Astrocyte of the spinal cord (primary cell): ENCODE data around the gene SLCO3A1.

Experiments used
- DNase-seq: peaks from one replicate; pipeline ENCODE4 v3.0.0; 2011; ENCODE audit warnings: low read depth, low spot score
- H3K4me3 ChIP-seq: 2 replicates; pipeline ENCODE4 v1.5.1; 2011; ENCODE audit warnings: low read depth, mild to moderate bottlenecking, low read length, moderate library complexity
- CTCF ChIP-seq: IDR thresholded peaks from 2 replicates; pipeline ENCODE4 v1.5.1; 2012; ENCODE audit warnings: low read depth, mild to moderate bottlenecking, low read length, inconsistent platforms
- in situ Hi-C: cut with HindIII; loops from 2 replicates; pipeline ENCODE4 v1.10.0; 2017; ENCODE audit warnings: low sequenced_read_pairs

The SLCO3A1 gene

DNA sequence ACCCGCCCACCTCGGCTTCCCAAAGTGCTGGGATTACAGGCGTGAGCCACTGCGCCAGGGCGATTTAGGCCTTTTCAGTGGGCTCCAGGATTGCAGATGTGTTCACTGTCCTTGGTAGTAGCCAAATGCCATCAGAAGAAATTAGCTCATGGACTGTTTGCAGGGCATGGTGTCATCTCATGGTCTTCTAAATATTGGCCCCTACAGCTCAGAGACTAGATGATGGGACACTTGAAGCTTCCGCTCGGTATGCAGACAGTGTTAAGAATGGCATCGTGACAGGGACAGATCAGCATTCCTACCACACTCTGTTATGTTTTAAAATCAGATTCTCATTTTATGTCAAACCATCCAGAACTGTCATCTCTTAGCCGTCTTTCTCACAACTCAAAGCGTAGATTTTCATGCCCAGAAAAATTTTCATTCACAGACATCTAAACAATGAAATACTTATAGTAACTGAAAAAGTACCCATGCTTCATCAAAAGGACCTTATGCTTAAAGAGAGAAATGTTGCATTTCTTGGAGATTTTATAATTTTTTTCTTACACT, 24.9 kb downstream of the SLCO3A1 start:
- DNase-seq = no peak
- no peak overlapping the region for H3K4me3 ChIP-seq
- no peak for TF ChIP-seq CTCF
- in situ Hi-C loops = no loop called here

GRCh38 chr15:91879158-91879557, 25.6 kb downstream of the SLCO3A1 start:
- no peak overlapping the region for H3K4me3 ChIP-seq
- in situ Hi-C loops = no loop called here
- TF ChIP-seq CTCF = no peak
- DNase-seq = no peak

- in situ Hi-C loops = no loop called here
- no peak overlapping the region for H3K4me3 ChIP-seq
- no peak for DNase-seq
- no peak for TF ChIP-seq CTCF
Observed at GRCh38 chr15:91880373-91880772, 26.9 kb downstream of the SLCO3A1 start.

- no peak for TF ChIP-seq CTCF
- in situ Hi-C loops = no loop called here
- H3K4me3 ChIP-seq = no peak overlapping the region
Observed at GRCh38 chr15:91881569-91882297, 28.2 kb downstream of the SLCO3A1 start.

GRCh38 chr15:91882858-91883586, 29.5 kb downstream of the SLCO3A1 start:
- no peak for TF ChIP-seq CTCF
- no peak overlapping the region for H3K4me3 ChIP-seq
- no peak for DNase-seq
- in situ Hi-C loops = no loop called here

More at GRCh38 chr15:91881569-91882297, 28.2 kb downstream of the SLCO3A1 start:
- DNase-seq = no peak

DNA sequence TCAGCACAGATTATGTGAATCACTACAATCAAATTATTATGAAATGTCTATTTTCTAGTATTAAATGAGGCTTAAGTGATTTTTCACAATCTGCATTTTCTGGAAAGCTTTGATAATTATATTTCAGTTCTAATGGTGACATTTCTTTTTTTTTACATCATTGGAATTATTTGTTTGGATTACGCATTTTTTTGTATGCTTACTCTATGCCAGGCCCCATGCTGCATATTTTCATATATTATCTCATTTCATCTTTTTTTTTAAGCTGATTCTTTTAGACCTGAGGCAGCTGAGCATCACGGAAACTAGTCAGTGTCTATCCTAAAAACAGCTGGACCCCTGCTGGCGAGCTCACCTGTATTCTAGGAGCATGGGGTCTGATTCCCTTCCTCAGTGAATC, 31.1 kb downstream of the SLCO3A1 start:
- in situ Hi-C loops = no loop called here
- no peak for TF ChIP-seq CTCF

More for the DNA sequence above, 31.1 kb downstream of the SLCO3A1 start:
- no peak for DNase-seq
- H3K4me3 ChIP-seq = no peak overlapping the region
